Chondrocyte (in vitro differentiated cells): ENCODE measurements around the gene EHBP1. TPM values are rescaled to one million over a fixed set of nuclear protein-coding genes. Genes with fewer than 3 reads are reported as not detected.
A peak's percentile ranks its signal among the peaks of the same experiment; 100 is the strongest.

Experiments used
- DNase-seq: peaks from one replicate; pipeline ENCODE4 v3.0.0; 2021; ENCODE audit warnings: mixed read lengths, low spot score
- H3K27ac Mint-ChIP-seq: one replicate; pipeline ENCODE4 v1.8.0; 2021; ENCODE audit warnings: mild to moderate bottlenecking, moderate library complexity, mixed read lengths; ENCODE audit not compliant: unreplicated experiment
- H3K27me3 Mint-ChIP-seq: 2 replicates; pipeline ENCODE4 v1.8.0; 2021; ENCODE audit warnings: low read depth, mixed read lengths
- H3K36me3 Mint-ChIP-seq: 2 replicates; pipeline ENCODE4 v1.8.0; 2021; ENCODE audit warnings: low read depth, mixed read lengths
- H3K4me1 Mint-ChIP-seq: 2 replicates; pipeline ENCODE4 v1.8.0; 2021; ENCODE audit warnings: low read depth, mild to moderate bottlenecking, mixed read lengths
- H3K4me3 Mint-ChIP-seq: one replicate; pipeline ENCODE4 v1.8.0; 2021; ENCODE audit warnings: mild to moderate bottlenecking, moderate library complexity, mixed read lengths; ENCODE audit not compliant: unreplicated experiment
- H3K9me3 Mint-ChIP-seq: 2 replicates; pipeline ENCODE4 v1.8.0; 2021; ENCODE audit warnings: low read depth, mixed read lengths
- CTCF ChIP-seq: fragments of 200-600 bp; sonication (generic); IDR thresholded peaks from 2 replicates; pipeline ENCODE4 v1.5.0; 2021; ENCODE audit warnings: antibody characterized with exemption, mild to moderate bottlenecking, moderate library complexity
- total RNA-seq: library from RNA; stranded (reverse); gene quantifications from 3 replicates; pipeline ENCODE4 v1.2.1, GENCODE V29; 2021

EHBP1 gene
- total RNA-seq, 1 donor from 2014 or later = 48.6 TPM

GRCh38 chr2:62824388-62824787 is 118.9 kb downstream of the EHBP1 start:
- Mint-ChIP-seq H3K36me3 (peaks cover 9% of the 10 kb centered on the region), H3K4me3 (no peak overlapping the region), H3K27me3 (no peaks in the 10 kb centered on the region), H3K4me1 (peaks cover 25% of the 10 kb centered on the region), H3K9me3 (no peaks in the 10 kb centered on the region), H3K27ac (no peak overlapping the region)
- no peak for TF ChIP-seq CTCF
- no peak for DNase-seq

GRCh38 chr2:62826141-62826540 is 120.6 kb downstream of the EHBP1 start:
- H3K27me3 Mint-ChIP-seq = no peaks in the 10 kb centered on the region
- peak overlapping the region; percentile 71 for H3K27ac Mint-ChIP-seq
- no peak overlapping the region for H3K4me3 Mint-ChIP-seq
- no peak for TF ChIP-seq CTCF
- H3K9me3 Mint-ChIP-seq = peaks cover 3% of the 10 kb centered on the region
- no peak for DNase-seq
- peaks cover 25% of the 10 kb centered on the region for H3K4me1 Mint-ChIP-seq
- H3K36me3 Mint-ChIP-seq = peaks cover 16% of the 10 kb centered on the region

GRCh38 chr2:62826953-62827675 is 121.6 kb downstream of the EHBP1 start:
- TF ChIP-seq CTCF = no peak
- H3K4me1 Mint-ChIP-seq = peaks cover 25% of the 10 kb centered on the region
- H3K36me3 Mint-ChIP-seq = peaks cover 18% of the 10 kb centered on the region
- no peak overlapping the region for H3K4me3 Mint-ChIP-seq
- no peak for DNase-seq
- H3K27me3 Mint-ChIP-seq = no peaks in the 10 kb centered on the region
- peaks cover 3% of the 10 kb centered on the region for H3K9me3 Mint-ChIP-seq
- peak overlapping the region; percentile 71 for H3K27ac Mint-ChIP-seq

GRCh38 chr2:62831729-62832128 is 126.2 kb downstream of the EHBP1 start:
- Mint-ChIP-seq H3K36me3 (peaks cover 27% of the 10 kb centered on the region), H3K27ac (no peak overlapping the region), H3K9me3 (peaks cover 17% of the 10 kb centered on the region), H3K4me1 (peaks cover 5% of the 10 kb centered on the region), H3K4me3 (no peak overlapping the region), H3K27me3 (no peaks in the 10 kb centered on the region)
- TF ChIP-seq CTCF = no peak
- DNase-seq = no peak

- no peak for TF ChIP-seq CTCF
- Mint-ChIP-seq H3K27ac (no peak overlapping the region), H3K9me3 (peaks cover 17% of the 10 kb centered on the region), H3K27me3 (no peaks in the 10 kb centered on the region), H3K4me3 (no peak overlapping the region), H3K36me3 (peaks cover 9% of the 10 kb centered on the region), H3K4me1 (no peaks in the 10 kb centered on the region)
- DNase-seq = no peak
These were observed 139.0 kb downstream of the EHBP1 start for GRCh38 chr2:62844311-62845090.
